K562 (cell line): ENCODE measurements around the gene FRMD5. TPM values are rescaled to one million over a fixed set of nuclear protein-coding genes. Genes with fewer than 3 reads are reported as not detected.

ENCODE experiments used
- DIDO1 ChIP-seq: fragments of 450-650 bp; IDR thresholded peaks from 2 replicates; pipeline ENCODE4 v1.6.1; 2016; ENCODE audit warnings: low read depth, missing biosample characterization, missing genetic modification characterization
- ESRRB ChIP-seq: fragments of 250-450 bp; sonication (Bioruptor Pico); IDR thresholded peaks from 2 replicates; pipeline ENCODE4 v1.5.0; 2020; ENCODE audit warnings: mild to moderate bottlenecking, moderate library complexity, borderline replicate concordance
- FOSL1 ChIP-seq: fragments of 200-800 bp; sonication (Bioruptor generic); conservative IDR thresholded peaks from 2 replicates; pipeline ENCODE4 v1.6.1; 2016; ENCODE audit warnings: missing genetic modification characterization, missing compliant biosample characterization
- KAT7 ChIP-seq: sonication (generic); formaldehyde crosslinking; IDR thresholded peaks from 2 replicates; pipeline ENCODE4 v1.8.0; 2022; ENCODE audit warnings: missing genetic modification reagents, mild to moderate bottlenecking, borderline replicate concordance
- MBD2 ChIP-seq: sonication (generic); IDR thresholded peaks from 2 replicates; pipeline ENCODE4 v1.6.1; 2016; ENCODE audit warnings: low read depth, borderline replicate concordance
- MITF ChIP-seq: IDR thresholded peaks from 2 replicates; pipeline ENCODE4 v1.6.1; 2014; ENCODE audit warnings: antibody characterized with exemption
- MTF1 ChIP-seq: fragments of 250-450 bp; sonication (Bioruptor Pico); IDR thresholded peaks from 2 replicates; pipeline ENCODE4 v1.9.0; 2021; ENCODE audit warnings: moderate library complexity, mild to moderate bottlenecking, inconsistent platforms, borderline replicate concordance
- RAD21 ChIP-seq, 2 experiments: fragments of 250-450 bp in 1 of 2; fragments of 450-650 bp in 1 of 2; sonication (Bioruptor Pico) in 1 of 2; formaldehyde crosslinking in 1 of 2; IDR thresholded peaks in 1 of 2; conservative IDR thresholded peaks in 1 of 2; 2 replicates each; pipeline versions ENCODE4 v1.4.0 to v1.8.0; 2020 to 2022; ENCODE audit warnings: mild to moderate bottlenecking in 2 of 2, moderate library complexity in 1 of 2
- SREBF1 ChIP-seq: fragments of 150-350 bp; IDR thresholded peaks from 2 replicates; pipeline ENCODE4 v1.6.1; 2014; ENCODE audit warnings: antibody characterized with exemption, low read depth, low read length, borderline replicate concordance
- ZNF354B ChIP-seq: fragments of 250-450 bp; sonication (Bioruptor Pico); IDR thresholded peaks from 2 replicates; pipeline ENCODE4 v1.4.0; 2020
- polyA plus RNA-seq, 8 experiments: library from polyadenylated mRNA; depleted of rRNA in 4 of 8; stranded (reverse) in 5 of 8; unstranded in 3 of 8; fragments of >200 nt; fragmentation: Nextera tagmentation in 2 of 8; fragmentation: Illumina TruSeq in 1 of 8; extraction: Ambion mirVana in 2 of 8; extraction: Trizol in 1 of 8; gene quantifications; 2 replicates each; pipeline versions ENCODE4 v1.2.1 to v1.2.3, GENCODE V29; 2011 to 2014; ENCODE audit warnings: inconsistent platforms in 1 of 8, missing spikeins in 1 of 8
- total RNA-seq, 7 experiments: library from RNA; depleted of rRNA in 6 of 7; stranded (reverse); fragments of >200 nt in 6 of 7; fragmentation: Illumina TruSeq in 2 of 7; extraction: Trizol in 2 of 7; gene quantifications; 2 replicates each; pipeline versions ENCODE4 v1.2.1 to v1.2.3, GENCODE V29; 2011 to 2021; ENCODE audit warnings: low replicate concordance in 1 of 7
- TF ChIP-seq, protein P1 (sequence below): fragments of 200-600 bp; sonication (generic); IDR thresholded peaks from one replicate; pipeline ENCODE4 v1.6.1; 2012; ENCODE audit warnings: mild to moderate bottlenecking, low read depth, low read length, inconsistent platforms
- TF ChIP-seq, protein P2 (sequence below), 2 experiments: fragments of 450-650 bp; conservative IDR thresholded peaks; 2 replicates each; pipeline ENCODE4 v1.6.1; 2017; ENCODE audit warnings: mild to moderate bottlenecking in 2 of 2, moderate library complexity in 2 of 2

Gene FRMD5
- total and polyA plus RNA-seq, 9 of the 15 experiments (the other 6 are each of a cell fraction or from before 2014, with no cell fraction given): 0.13 to 0.38 TPM; not detected in 7

DNA sequence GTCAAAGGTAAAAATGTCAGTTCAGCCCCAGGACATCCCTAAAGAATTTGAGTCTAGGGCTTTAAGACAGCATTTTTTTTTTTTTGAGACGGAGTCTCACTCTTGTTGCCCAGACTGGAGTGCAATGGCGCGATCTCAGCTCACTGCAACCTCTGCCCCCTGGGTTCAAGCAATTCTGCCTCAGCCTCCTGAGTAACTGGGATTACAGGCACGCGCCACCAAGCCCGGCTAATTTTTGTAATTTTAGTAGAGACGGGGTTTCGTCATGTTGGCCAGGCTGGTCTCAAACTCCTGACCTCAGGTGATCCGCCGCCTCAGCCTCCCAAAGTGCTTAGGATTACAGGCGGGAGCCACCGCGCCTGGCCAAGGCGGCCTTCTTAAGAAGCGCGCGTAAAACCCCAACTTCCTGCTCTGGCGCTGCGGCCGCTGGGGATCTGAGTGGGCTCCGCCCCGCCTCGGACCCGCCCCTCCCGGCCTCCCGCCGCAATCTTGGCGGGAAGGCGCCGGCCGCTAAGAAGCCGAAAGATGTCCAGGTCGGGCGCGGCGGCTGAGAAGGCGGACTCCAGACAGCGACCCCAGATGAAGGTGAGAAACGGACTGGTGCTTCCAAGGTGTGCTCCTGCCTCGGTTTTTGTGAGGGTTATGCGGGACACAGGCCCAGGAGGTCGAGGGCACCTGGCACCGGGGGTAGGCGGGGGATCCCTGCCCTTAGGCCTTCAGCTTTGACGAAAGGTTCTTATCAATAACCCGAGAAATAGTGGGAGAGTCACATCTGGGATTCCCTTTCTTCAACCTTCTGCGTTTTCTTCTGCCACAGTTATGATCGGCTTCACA lies 368.3 kb downstream of the FRMD5 start, which contains the start of gene WDR76 (continued):
- TF ChIP-seq, protein P1, sequence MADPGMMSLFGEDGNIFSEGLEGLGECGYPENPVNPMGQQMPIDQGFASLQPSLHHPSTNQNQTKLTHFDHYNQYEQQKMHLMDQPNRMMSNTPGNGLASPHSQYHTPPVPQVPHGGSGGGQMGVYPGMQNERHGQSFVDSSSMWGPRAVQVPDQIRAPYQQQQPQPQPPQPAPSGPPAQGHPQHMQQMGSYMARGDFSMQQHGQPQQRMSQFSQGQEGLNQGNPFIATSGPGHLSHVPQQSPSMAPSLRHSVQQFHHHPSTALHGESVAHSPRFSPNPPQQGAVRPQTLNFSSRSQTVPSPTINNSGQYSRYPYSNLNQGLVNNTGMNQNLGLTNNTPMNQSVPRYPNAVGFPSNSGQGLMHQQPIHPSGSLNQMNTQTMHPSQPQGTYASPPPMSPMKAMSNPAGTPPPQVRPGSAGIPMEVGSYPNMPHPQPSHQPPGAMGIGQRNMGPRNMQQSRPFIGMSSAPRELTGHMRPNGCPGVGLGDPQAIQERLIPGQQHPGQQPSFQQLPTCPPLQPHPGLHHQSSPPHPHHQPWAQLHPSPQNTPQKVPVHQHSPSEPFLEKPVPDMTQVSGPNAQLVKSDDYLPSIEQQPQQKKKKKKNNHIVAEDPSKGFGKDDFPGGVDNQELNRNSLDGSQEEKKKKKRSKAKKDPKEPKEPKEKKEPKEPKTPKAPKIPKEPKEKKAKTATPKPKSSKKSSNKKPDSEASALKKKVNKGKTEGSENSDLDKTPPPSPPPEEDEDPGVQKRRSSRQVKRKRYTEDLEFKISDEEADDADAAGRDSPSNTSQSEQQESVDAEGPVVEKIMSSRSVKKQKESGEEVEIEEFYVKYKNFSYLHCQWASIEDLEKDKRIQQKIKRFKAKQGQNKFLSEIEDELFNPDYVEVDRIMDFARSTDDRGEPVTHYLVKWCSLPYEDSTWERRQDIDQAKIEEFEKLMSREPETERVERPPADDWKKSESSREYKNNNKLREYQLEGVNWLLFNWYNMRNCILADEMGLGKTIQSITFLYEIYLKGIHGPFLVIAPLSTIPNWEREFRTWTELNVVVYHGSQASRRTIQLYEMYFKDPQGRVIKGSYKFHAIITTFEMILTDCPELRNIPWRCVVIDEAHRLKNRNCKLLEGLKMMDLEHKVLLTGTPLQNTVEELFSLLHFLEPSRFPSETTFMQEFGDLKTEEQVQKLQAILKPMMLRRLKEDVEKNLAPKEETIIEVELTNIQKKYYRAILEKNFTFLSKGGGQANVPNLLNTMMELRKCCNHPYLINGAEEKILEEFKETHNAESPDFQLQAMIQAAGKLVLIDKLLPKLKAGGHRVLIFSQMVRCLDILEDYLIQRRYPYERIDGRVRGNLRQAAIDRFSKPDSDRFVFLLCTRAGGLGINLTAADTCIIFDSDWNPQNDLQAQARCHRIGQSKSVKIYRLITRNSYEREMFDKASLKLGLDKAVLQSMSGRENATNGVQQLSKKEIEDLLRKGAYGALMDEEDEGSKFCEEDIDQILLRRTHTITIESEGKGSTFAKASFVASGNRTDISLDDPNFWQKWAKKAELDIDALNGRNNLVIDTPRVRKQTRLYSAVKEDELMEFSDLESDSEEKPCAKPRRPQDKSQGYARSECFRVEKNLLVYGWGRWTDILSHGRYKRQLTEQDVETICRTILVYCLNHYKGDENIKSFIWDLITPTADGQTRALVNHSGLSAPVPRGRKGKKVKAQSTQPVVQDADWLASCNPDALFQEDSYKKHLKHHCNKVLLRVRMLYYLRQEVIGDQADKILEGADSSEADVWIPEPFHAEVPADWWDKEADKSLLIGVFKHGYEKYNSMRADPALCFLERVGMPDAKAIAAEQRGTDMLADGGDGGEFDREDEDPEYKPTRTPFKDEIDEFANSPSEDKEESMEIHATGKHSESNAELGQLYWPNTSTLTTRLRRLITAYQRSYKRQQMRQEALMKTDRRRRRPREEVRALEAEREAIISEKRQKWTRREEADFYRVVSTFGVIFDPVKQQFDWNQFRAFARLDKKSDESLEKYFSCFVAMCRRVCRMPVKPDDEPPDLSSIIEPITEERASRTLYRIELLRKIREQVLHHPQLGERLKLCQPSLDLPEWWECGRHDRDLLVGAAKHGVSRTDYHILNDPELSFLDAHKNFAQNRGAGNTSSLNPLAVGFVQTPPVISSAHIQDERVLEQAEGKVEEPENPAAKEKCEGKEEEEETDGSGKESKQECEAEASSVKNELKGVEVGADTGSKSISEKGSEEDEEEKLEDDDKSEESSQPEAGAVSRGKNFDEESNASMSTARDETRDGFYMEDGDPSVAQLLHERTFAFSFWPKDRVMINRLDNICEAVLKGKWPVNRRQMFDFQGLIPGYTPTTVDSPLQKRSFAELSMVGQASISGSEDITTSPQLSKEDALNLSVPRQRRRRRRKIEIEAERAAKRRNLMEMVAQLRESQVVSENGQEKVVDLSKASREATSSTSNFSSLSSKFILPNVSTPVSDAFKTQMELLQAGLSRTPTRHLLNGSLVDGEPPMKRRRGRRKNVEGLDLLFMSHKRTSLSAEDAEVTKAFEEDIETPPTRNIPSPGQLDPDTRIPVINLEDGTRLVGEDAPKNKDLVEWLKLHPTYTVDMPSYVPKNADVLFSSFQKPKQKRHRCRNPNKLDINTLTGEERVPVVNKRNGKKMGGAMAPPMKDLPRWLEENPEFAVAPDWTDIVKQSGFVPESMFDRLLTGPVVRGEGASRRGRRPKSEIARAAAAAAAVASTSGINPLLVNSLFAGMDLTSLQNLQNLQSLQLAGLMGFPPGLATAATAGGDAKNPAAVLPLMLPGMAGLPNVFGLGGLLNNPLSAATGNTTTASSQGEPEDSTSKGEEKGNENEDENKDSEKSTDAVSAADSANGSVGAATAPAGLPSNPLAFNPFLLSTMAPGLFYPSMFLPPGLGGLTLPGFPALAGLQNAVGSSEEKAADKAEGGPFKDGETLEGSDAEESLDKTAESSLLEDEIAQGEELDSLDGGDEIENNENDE: no peak
- TF ChIP-seq ESRRB (CRISPR knock-in tag): no peak
- TF ChIP-seq ZNF354B (CRISPR knock-in tag): no peak
- TF ChIP-seq SREBF1: no peak
- no peak for TF ChIP-seq MBD2
- 0 out of 2 replicates have a peak, but pooled peaks have one; percentile 50 for TF ChIP-seq KAT7
- TF ChIP-seq FOSL1 (tag): no peak
- no peak for TF ChIP-seq MTF1 (CRISPR knock-in tag)
- TF ChIP-seq DIDO1 (tag): no peak
- TF ChIP-seq, protein P2, sequence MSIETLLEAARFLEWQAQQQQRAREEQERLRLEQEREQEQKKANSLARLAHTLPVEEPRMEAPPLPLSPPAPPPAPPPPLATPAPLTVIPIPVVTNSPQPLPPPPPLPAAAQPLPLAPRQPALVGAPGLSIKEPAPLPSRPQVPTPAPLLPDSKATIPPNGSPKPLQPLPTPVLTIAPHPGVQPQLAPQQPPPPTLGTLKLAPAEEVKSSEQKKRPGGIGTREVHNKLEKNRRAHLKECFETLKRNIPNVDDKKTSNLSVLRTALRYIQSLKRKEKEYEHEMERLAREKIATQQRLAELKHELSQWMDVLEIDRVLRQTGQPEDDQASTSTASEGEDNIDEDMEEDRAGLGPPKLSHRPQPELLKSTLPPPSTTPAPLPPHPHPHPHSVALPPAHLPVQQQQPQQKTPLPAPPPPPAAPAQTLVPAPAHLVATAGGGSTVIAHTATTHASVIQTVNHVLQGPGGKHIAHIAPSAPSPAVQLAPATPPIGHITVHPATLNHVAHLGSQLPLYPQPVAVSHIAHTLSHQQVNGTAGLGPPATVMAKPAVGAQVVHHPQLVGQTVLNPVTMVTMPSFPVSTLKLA (conservative IDR thresholded peaks at IDR 0.05): peak in 1 of 2 experiments; percentile 70; a peak in 3 of 4 replicates
- no peak for TF ChIP-seq RAD21 (CRISPR knock-in tag; conservative IDR thresholded peaks at IDR 0.05 in 1 of 2, IDR thresholded peaks at IDR 0.05 in 1 of 2)
- no peak for TF ChIP-seq MITF
